ENCODE measurements around the gene GABBR2.
A peak's percentile ranks its signal among the peaks of the same experiment; 100 is the strongest.

GABBR2 gene

DNA sequence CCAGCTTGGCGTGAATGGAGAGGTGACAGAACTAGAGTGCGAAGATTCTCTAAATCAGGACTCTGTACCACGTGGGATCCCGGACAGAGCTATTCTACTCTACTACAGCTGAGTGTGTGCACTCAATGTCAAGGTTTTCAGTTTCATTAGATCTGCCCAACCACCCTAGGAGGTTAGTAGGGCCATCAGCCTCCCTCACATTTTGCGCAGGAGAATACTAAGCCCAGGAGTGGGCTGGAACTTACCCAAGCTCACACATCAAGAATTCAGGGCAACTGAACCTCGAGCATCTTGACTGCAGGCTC lies 385.0 kb downstream of the GABBR2 start:
- DNase-seq (ENCODE audit: low read depth): no peak
- TF ChIP-seq, protein P1, sequence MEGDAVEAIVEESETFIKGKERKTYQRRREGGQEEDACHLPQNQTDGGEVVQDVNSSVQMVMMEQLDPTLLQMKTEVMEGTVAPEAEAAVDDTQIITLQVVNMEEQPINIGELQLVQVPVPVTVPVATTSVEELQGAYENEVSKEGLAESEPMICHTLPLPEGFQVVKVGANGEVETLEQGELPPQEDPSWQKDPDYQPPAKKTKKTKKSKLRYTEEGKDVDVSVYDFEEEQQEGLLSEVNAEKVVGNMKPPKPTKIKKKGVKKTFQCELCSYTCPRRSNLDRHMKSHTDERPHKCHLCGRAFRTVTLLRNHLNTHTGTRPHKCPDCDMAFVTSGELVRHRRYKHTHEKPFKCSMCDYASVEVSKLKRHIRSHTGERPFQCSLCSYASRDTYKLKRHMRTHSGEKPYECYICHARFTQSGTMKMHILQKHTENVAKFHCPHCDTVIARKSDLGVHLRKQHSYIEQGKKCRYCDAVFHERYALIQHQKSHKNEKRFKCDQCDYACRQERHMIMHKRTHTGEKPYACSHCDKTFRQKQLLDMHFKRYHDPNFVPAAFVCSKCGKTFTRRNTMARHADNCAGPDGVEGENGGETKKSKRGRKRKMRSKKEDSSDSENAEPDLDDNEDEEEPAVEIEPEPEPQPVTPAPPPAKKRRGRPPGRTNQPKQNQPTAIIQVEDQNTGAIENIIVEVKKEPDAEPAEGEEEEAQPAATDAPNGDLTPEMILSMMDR (conservative IDR thresholded peaks at IDR 0.05; ENCODE audit: low read length): no peak
- no peak overlapping the region for H3K4me3 ChIP-seq (ENCODE audit: low read length)

DNA sequence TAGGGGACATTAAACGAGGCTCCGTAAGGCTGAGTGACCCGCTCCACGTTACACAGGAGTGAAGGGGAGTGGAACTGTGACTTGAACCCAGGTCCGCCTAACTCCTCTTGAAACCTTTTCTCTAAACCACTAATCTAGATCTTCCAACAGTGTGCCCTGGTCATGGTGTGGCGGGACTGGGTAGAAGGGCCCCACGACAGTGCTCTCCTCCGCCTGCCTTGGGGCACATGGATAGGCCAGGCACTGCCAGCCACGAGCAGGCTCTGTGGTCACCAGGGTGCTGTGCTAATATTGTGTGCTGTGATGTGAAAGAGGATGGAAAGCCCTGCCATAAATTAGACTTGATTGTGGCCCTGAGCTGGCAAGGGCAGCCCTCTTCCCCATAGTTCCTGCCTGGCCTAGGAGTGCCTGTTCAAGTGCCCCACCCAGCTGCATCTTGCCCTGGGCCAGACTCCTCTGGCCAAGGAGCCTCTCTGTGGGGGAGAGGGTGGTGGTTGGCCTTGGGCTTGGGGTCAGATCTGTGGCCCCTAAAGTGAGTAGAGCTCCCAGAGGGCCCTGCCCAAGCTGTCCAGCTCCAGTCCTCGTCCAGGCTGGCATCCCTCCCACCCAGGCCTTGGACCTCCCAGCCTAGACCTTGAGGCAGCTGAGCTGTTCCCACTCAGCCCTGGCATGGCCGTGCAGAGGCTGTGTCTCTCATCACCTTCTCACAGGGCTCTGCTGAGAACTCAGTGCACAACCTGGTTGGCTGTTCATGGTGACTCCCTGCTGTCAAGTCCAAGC lies 385.5 kb downstream of the GABBR2 start:
- TF ChIP-seq, protein P1 (conservative IDR thresholded peaks at IDR 0.05; ENCODE audit: low read length): no peak
- no peak for DNase-seq (ENCODE audit: low read depth)
- H3K4me3 ChIP-seq (ENCODE audit: low read length): no peak overlapping the region

DNA sequence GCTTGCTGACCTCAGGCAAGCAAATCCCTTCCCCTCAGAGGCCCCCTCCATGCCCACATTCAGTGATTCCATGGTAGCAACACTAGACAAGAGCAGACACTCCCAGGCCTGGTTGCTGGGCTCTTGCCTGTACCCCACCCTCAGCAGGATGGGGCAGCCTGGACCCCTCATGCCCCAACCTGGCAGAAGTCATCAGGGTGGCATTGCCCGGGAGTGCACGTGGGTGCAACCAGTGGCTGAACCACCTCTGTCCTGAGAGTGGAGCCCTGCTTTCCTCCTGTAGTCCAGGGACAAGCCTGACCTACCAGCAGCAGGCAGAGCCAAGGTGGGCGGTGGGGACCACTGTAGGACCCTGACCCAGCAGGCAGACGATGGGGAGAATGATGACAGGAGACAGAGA lies 387.5 kb downstream of the GABBR2 start:
- no peak overlapping the region for H3K4me3 ChIP-seq (ENCODE audit: low read length)
- TF ChIP-seq, protein P1 (conservative IDR thresholded peaks at IDR 0.05; ENCODE audit: low read length): no peak
- DNase-seq (ENCODE audit: low read depth): no peak

DNA sequence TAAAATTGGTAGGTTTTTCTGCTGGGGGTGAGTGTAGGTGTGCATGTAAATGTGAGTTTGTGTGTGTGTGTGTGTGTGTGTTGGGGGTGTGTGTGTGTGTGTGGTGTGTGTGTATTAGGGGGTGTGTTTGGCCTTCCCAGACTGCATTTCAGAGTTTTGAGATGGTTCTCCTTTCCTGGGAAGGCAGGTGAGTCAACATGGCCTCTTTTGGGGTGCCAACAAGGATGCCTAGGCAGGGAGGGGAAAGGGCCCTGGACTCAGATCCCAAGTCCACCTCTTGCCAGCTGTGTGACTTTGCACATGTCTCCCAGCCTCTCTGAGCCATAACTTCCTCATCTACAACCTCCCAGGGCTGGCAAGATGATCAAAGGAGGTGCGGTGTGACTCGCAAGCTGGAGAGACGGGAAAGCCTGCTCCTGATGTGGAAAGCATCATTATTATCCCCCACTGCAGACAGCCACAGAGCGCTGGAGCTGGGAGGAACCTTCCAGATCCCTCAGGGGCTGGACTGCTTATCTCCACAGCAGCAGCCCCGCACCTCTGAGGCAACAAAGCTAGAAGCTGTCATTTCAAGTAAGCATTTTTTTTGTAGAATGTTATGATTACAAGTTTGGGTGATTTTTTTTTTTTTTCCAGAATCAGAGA lies 389.8 kb downstream of the GABBR2 start:
- peak; percentile 71 for DNase-seq (ENCODE audit: low read depth)
- TF ChIP-seq, protein P1 (conservative IDR thresholded peaks at IDR 0.05; ENCODE audit: low read length): no peak

DNA sequence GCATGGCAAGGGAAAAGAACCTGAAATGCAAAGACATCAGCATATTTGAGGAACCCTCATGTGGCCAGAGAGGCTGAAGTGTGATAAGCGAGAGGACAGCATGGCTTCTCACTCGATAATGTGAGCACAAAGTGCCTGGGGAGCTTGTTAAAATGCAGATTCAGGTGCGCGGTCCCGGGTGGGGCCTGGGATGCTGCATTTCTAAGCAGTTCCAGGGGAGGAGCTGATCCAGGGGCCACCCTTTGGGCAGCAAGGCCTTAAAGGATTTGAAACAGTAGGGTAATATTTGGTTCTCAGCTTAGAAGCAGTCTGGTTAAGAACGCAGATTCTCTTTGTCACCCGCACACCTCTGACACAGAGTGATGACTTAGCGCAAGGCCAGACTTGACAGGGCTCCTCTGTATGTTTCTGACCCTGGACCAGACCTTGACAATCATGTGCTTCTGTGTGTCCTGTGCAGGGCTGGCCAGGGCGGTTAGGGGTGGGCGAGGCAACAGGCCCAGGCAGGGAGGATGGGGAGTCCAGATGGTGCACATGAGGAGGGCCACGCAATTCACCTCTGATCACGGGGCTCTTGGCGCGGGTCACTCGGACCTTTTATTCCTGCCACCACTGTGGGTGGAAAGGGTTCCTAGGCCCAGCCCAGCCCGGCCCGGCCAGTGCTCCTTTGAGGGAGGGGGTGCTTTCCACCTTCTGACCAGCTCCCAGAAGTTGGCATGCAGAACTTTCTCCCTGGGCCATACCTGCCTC lies 390.5 kb downstream of the GABBR2 start:
- no peak overlapping the region for H3K4me3 ChIP-seq (ENCODE audit: low read length)
- no peak for DNase-seq (ENCODE audit: low read depth)
- TF ChIP-seq, protein P1 (conservative IDR thresholded peaks at IDR 0.05; ENCODE audit: low read length): no peak

More for the DNA sequence above, 389.8 kb downstream of the GABBR2 start:
- no peak overlapping the region for H3K4me3 ChIP-seq (ENCODE audit: low read length)

DNA sequence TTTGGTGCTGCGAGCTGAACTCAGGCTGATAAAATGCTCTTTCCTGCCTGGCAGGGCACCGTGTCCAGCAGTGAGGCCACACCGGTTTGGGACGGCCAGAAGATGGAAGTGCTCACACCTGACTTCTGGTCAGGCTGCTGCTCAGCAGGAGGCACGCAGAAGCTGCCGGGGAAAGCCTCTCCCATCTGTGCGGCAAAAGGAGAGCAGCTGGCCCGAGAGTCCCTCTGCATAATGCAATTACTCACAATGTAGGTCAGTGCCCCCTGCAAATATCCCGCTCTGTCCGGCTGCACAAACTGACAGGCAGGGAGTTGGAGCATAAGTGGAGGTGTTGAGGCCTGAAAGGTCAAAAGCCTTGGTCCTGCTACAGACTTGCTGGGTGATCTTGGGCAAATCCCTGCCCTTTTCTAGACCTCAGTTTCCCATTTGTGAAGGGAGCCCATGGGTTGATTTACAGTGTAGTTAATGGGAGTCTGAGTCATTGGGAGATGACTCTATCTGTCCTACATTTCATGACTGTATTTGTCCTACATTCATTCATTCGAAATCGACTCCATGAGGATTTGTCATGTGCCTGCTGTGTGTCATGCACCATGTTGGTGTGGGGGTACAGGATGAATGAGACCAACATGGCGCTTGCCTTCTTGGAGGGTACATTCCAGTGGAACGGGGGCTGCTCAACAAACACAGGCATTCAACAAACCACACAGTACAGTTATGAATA lies 391.4 kb downstream of the GABBR2 start:
- TF ChIP-seq, protein P1 (conservative IDR thresholded peaks at IDR 0.05; ENCODE audit: low read length): no peak
- H3K4me3 ChIP-seq (ENCODE audit: low read length): no peak overlapping the region
- peak; percentile 45 for DNase-seq (ENCODE audit: low read depth)

Data from AG10803 (cell line).